Mesenchymal stem cell (in vitro differentiated cells and primary cell): ENCODE measurements around the gene GPR3.

ENCODE experiments used
- DNase-seq: peaks from one replicate; pipeline ENCODE4 v3.0.0-alpha.2; 2013
- H2AFZ ChIP-seq: one replicate; pipeline ENCODE4 v1.6.1; 2013; ENCODE audit warnings: low read depth, mild to moderate bottlenecking, control low read depth, inconsistent platforms, low read length, moderate library complexity
- H2AK5ac ChIP-seq: 2 replicates; pipeline ENCODE4 v1.6.1; 2013; ENCODE audit warnings: low read length, moderate library complexity, mild to moderate bottlenecking, inconsistent platforms; ENCODE audit not compliant: severe bottlenecking
- H2BK120ac ChIP-seq: one replicate; pipeline ENCODE4 v1.6.1; 2013; ENCODE audit warnings: low read depth, mild to moderate bottlenecking, inconsistent platforms, low read length, moderate library complexity
- H2BK12ac ChIP-seq, 2 experiments: one replicate each; pipeline ENCODE4 v1.6.1; 2013; ENCODE audit warnings: inconsistent platforms in 2 of 2, low read length in 2 of 2, mild to moderate bottlenecking in 2 of 2, moderate library complexity in 2 of 2, control low read depth in 1 of 2
- H2BK15ac ChIP-seq: one replicate; pipeline ENCODE4 v1.6.1; 2013; ENCODE audit warnings: mild to moderate bottlenecking, low read depth, inconsistent platforms; ENCODE audit not compliant: poor library complexity, severe bottlenecking
- H2BK5ac ChIP-seq: 2 replicates; pipeline ENCODE4 v1.6.1; 2013; ENCODE audit warnings: low read depth, mild to moderate bottlenecking, low read length, control low read depth, inconsistent platforms; ENCODE audit not compliant: poor library complexity, severe bottlenecking
- H3K14ac ChIP-seq, 2 experiments: one replicate each; pipeline ENCODE4 v1.6.1; 2013; ENCODE audit warnings: inconsistent platforms in 2 of 2, low read length in 2 of 2, control low read depth in 1 of 2, mild to moderate bottlenecking in 1 of 2, moderate library complexity in 1 of 2
- H3K18ac ChIP-seq, 2 experiments: one replicate each; pipeline ENCODE4 v1.6.1; 2013; ENCODE audit warnings: inconsistent platforms in 2 of 2, low read length in 2 of 2, control low read depth in 1 of 2, low read depth in 1 of 2, mild to moderate bottlenecking in 1 of 2
- H3K23ac ChIP-seq, 2 experiments: one replicate each; pipeline ENCODE4 v1.6.1; 2013; ENCODE audit warnings: inconsistent platforms in 2 of 2, low read length in 2 of 2, mild to moderate bottlenecking in 2 of 2, moderate library complexity in 2 of 2, control low read depth in 1 of 2
- H3K27ac ChIP-seq: 2 replicates; pipeline ENCODE4 v1.5.1; 2013; ENCODE audit warnings: mild to moderate bottlenecking, moderate library complexity, low read length, control low read depth, inconsistent platforms; ENCODE audit not compliant: poor library complexity, severe bottlenecking
- H3K27me3 ChIP-seq, 2 experiments: 2 replicates each; pipeline versions ENCODE4 v1.6.1 to v1.7.0; 2013; ENCODE audit warnings: low read length in 2 of 2, mild to moderate bottlenecking in 2 of 2, moderate library complexity in 2 of 2, control low read depth in 1 of 2, inconsistent platforms in 1 of 2; ENCODE audit not compliant: control insufficient read depth in 1 of 2, insufficient read depth in 1 of 2
- H3K36me3 ChIP-seq, 2 experiments: 2 replicates each; pipeline versions ENCODE4 v1.6.1 to v1.7.0; 2013; ENCODE audit warnings: low read length in 2 of 2, control low read depth in 1 of 2, inconsistent platforms in 1 of 2, low read depth in 1 of 2, mild to moderate bottlenecking in 1 of 2; ENCODE audit not compliant: insufficient read depth in 2 of 2, control insufficient read depth in 1 of 2
- H3K4ac ChIP-seq, 2 experiments: one replicate each; pipeline ENCODE4 v1.6.1; 2013; ENCODE audit warnings: inconsistent platforms in 2 of 2, low read length in 2 of 2, mild to moderate bottlenecking in 2 of 2, moderate library complexity in 2 of 2, control low read depth in 1 of 2, low read depth in 1 of 2
- H3K4me1 ChIP-seq: 2 replicates; pipeline ENCODE4 v1.6.1; 2013; ENCODE audit warnings: low read depth, low read length, control low read depth; ENCODE audit not compliant: control insufficient read depth, insufficient read depth
- H3K4me2 ChIP-seq: 2 replicates; pipeline ENCODE4 v1.6.1; 2013; ENCODE audit warnings: low read length, mild to moderate bottlenecking, inconsistent platforms; ENCODE audit not compliant: poor library complexity, severe bottlenecking
- H3K4me3 ChIP-seq, 2 experiments: 2 replicates each; pipeline versions ENCODE4 v1.5.1 to v1.7.0; 2013; ENCODE audit warnings: low read length in 2 of 2, mild to moderate bottlenecking in 2 of 2, control low read depth in 1 of 2, low read depth in 1 of 2; ENCODE audit not compliant: insufficient read depth in 1 of 2
- H3K79me1 ChIP-seq: replicated peaks from 2 replicates; pipeline ENCODE4 v1.6.1; 2013; ENCODE audit warnings: mild to moderate bottlenecking, control low read depth, low read length, inconsistent platforms; ENCODE audit not compliant: poor library complexity, severe bottlenecking
- H3K9ac ChIP-seq: 2 replicates; pipeline ENCODE4 v1.7.0; 2013; ENCODE audit warnings: mild to moderate bottlenecking, low read length, moderate library complexity
- H3K9me3 ChIP-seq: 2 replicates; pipeline ENCODE4 v1.7.0; 2013; ENCODE audit warnings: mild to moderate bottlenecking, low read length; ENCODE audit not compliant: control insufficient read depth
- H4K8ac ChIP-seq: one replicate; pipeline ENCODE4 v1.6.1; 2013; ENCODE audit warnings: inconsistent platforms, mild to moderate bottlenecking, low read length, moderate library complexity
- H4K91ac ChIP-seq: one replicate; pipeline ENCODE4 v1.6.1; 2013; ENCODE audit warnings: mild to moderate bottlenecking, low read length, inconsistent platforms
- WGBS: methylation state at CpG from one replicate; pipeline ENCODE4 v1.1.7; 2013; ENCODE audit warnings: mixed read lengths; 5-methylcytosine and 5-hydroxymethylcytosine counted together

GPR3 gene

DNA sequence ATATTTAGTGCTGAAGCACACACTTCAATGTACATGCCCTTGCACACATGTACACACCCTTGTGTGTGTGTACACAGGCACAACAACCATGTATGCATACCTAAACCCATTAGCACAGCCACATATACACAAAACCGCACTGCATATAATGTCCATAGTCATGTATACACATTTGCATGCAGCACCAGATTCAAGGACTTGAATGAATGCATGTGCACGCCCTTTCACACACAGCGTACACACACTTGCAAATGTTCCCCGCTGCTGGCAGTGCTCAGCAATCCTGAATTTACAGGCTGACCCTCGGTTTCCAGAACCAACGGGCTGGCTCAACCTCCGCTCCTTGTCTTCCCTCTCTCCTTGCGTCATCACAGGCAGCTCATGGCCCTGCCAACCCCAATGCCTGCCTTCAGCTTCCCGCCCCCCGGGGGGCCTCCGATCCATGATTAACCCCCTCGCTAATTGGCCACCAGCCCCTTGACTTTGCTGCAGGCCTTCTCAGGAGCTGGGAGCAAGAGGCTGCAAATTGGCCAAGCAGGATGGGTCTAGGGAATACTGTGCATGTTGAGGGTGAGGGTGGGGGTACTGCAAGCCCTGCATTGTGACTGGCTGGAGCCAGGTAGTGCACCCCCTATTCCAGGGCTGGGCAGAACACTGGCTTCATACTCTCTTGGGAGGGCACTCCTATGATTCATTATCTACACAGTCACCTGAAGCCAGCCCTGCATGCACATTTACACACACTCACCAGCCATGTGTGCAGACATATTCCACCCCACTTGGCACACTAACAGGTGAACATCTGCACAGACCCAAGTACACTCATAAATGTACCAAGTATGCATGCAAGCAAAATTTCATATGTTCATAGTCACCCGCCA lies 7.9 kb downstream of the GPR3 start:
- Histone ChIP-seq H3K4me3 (no peak overlapping the region), H3K9ac (no peak overlapping the region), H3K27ac (no peak overlapping the region), H3K4me2 (no peak overlapping the region), H3K14ac (no peak overlapping the region), H2BK15ac (no peak overlapping the region), H2BK5ac (no peak overlapping the region), H3K4ac (no peak overlapping the region), H3K9me3 (no peaks in the 10 kb centered on the region), H3K4me1 (peaks cover 47% of the 10 kb centered on the region), H3K27me3 (peaks cover 0 to 3% of the 10 kb centered on the region in 2 experiments), H3K23ac (peak overlapping the region in 1 of 2 experiments; percentile 10), H2AFZ (no peak overlapping the region), H3K36me3 (peaks cover 7 to 9% of the 10 kb centered on the region in 2 experiments), H2BK12ac (no peak overlapping the region), H2BK120ac (no peak overlapping the region), H3K79me1 (peaks cover 4% of the 10 kb centered on the region), H4K91ac (no peak overlapping the region), H3K18ac (peak overlapping the region in 1 of 2 experiments; percentile 46), H2AK5ac (no peak overlapping the region), H4K8ac (no peak overlapping the region)
- 89% methylated on average over 13 of the region's 13 CpGs for WGBS
- DNase-seq: no peak

DNA sequence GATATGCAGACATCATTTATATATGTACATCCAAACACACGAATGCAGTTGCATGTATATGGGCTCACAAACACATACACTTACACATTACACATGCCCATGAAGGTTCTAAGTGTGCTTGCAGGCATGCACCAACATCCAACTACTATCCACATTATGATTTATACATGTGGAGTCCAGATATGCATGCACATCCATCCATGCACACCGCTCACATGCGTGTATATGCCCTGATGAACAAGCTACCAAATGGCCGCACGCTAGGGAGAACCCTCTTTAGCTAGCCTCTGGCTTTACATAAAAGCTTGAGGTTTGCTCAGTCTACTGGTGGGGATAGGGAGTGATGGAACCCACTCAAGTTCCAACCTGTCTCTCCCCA lies 8.5 kb downstream of the GPR3 start:
- no peak overlapping the region for H3K23ac ChIP-seq
- 96% methylated on average over 5 of the region's 5 CpGs for WGBS

DNA sequence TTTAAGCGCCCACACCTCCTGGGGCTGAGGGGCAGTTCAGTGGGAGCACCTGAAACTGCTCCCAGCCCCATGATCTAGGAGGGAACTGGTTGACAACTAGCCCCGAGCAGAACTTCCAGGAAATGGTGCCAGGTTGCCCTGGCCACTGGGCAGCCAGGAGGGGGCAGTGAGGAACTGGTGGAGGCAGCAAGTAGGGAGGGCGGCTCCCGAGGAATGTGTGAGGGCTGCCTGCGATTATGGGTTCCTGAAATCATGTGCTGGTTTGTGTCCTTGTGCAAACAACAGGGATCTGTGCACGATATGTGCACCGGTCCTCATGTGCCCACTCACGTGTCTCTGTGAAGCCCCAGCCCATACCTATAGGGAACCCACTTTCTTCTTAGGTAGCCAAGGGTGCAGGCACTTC lies 9.9 kb downstream of the GPR3 start:
- DNase-seq: peak; percentile 55
- 83% methylated on average over 8 of the region's 8 CpGs for WGBS

More for the DNA sequence above, 8.5 kb downstream of the GPR3 start:
- Histone ChIP-seq H3K14ac (no peak overlapping the region), H3K4me1 (peaks cover 46% of the 10 kb centered on the region), H2AK5ac (no peak overlapping the region), H3K4me3 (no peak overlapping the region), H4K91ac (no peak overlapping the region), H3K4me2 (no peak overlapping the region), H3K9me3 (no peaks in the 10 kb centered on the region), H3K27me3 (peaks cover 0 to 3% of the 10 kb centered on the region in 2 experiments), H2BK12ac (no peak overlapping the region), H3K36me3 (peaks cover 7 to 9% of the 10 kb centered on the region in 2 experiments), H2BK120ac (no peak overlapping the region), H2BK5ac (no peak overlapping the region), H3K4ac (no peak overlapping the region), H3K18ac (no peak overlapping the region), H3K9ac (peak overlapping the region; percentile 17), H4K8ac (no peak overlapping the region), H3K79me1 (peaks cover 4% of the 10 kb centered on the region), H2AFZ (no peak overlapping the region), H3K27ac (no peak overlapping the region), H2BK15ac (no peak overlapping the region)
- DNase-seq: no peak

DNA sequence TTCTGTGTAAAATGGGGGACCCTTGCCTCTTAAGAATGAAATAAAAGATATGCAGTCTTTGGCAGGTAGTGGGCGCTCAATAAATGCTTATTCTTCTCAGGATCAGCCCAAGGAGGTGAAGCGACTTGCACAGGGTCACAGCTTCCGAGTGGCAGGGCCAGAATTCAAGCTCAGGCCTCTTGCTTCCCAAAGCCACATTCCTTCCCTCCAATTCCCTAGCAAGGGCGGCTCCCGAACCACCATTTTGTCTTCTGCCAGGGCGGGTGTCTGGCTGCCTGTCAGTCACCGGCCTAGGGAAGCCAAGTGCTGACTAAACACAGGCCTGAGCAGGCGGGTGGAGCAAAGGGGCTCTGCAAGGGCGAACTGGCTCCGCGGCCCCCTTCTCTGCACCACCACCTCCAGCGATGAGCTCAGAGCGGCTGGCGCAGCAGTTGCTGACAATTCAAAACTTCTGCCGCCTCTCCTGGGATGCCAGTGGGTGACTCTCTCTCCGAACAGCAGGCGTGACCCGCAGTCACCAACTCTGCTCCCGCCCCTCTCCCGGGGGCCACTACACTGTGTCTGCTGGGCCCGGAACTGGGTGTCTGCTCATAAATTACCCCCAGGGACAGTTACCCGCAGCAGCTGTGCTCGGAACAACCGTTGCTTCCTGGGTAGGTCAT lies 10.8 kb downstream of the GPR3 start:
- Histone ChIP-seq H3K27ac (peak overlapping the region; percentile 69), H3K4me2 (no peak overlapping the region), H3K36me3 (peaks cover 26 to 29% of the 10 kb centered on the region in 2 experiments), H4K8ac (no peak overlapping the region), H3K14ac (no peak overlapping the region), H3K27me3 (peaks cover 0 to 3% of the 10 kb centered on the region in 2 experiments), H3K4me3 (peak overlapping the region in 1 of 2 experiments; percentile 36), H3K23ac (no peak overlapping the region), H3K18ac (peak overlapping the region; percentile 2 to 61), H3K4me1 (peaks cover 51% of the 10 kb centered on the region), H2BK120ac (no peak overlapping the region), H2AK5ac (peak overlapping the region; percentile 72), H3K9ac (peak overlapping the region; percentile 67), H2AFZ (no peak overlapping the region), H3K9me3 (no peaks in the 10 kb centered on the region), H2BK12ac (peak overlapping the region in 1 of 2 experiments; percentile 67), H2BK15ac (no peak overlapping the region), H3K79me1 (peaks cover 9% of the 10 kb centered on the region), H4K91ac (peak overlapping the region; percentile 67), H3K4ac (peak overlapping the region in 1 of 2 experiments; percentile 60), H2BK5ac (peak overlapping the region; percentile 63)
- 35% methylated on average over 24 of the region's 24 CpGs for WGBS
- peak; percentile 67 for DNase-seq

More for the DNA sequence above, 9.9 kb downstream of the GPR3 start:
- H3K23ac ChIP-seq: no peak overlapping the region
- H3K79me1 ChIP-seq: peaks cover 4% of the 10 kb centered on the region
- peak overlapping the region; percentile 67 for H3K9ac ChIP-seq
- H3K36me3 ChIP-seq: peaks cover 19 to 20% of the 10 kb centered on the region in 2 experiments
- no peak overlapping the region for H2BK5ac ChIP-seq
- H2BK120ac ChIP-seq: no peak overlapping the region
- H2BK15ac ChIP-seq: no peak overlapping the region
- no peak overlapping the region for H3K14ac ChIP-seq
- H3K4me3 ChIP-seq: no peak overlapping the region
- H2BK12ac ChIP-seq: peak overlapping the region; percentile 8 to 23
- peak overlapping the region; percentile 70 for H4K8ac ChIP-seq
- H2AK5ac ChIP-seq: peak overlapping the region; percentile 72
- H3K18ac ChIP-seq: peak overlapping the region; percentile 16 to 71
- no peak overlapping the region for H2AFZ ChIP-seq
- peaks cover 51% of the 10 kb centered on the region for H3K4me1 ChIP-seq
- peak overlapping the region; percentile 69 for H3K27ac ChIP-seq
- H3K9me3 ChIP-seq: no peaks in the 10 kb centered on the region
- no peak overlapping the region for H3K4me2 ChIP-seq
- H4K91ac ChIP-seq: peak overlapping the region; percentile 4
- H3K27me3 ChIP-seq: peaks cover 0 to 3% of the 10 kb centered on the region in 2 experiments
- no peak overlapping the region for H3K4ac ChIP-seq
